HepG2 (cell line): ENCODE measurements around the gene RERE. TPM values are rescaled to one million over a fixed set of nuclear protein-coding genes. Genes with fewer than 3 reads are reported as not detected.

ENCODE experiments used
- ASH2L ChIP-seq: fragments of 300-600, 200-600 bp; sonication (generic); IDR thresholded peaks from 2 replicates; pipeline ENCODE4 v1.7.0; 2017; ENCODE audit warnings: low read depth, mild to moderate bottlenecking, moderate library complexity, mixed read lengths, low read length; ENCODE audit not compliant: insufficient read length
- FIP1L1 ChIP-seq: fragments of 200-400 bp; formaldehyde crosslinking; IDR thresholded peaks from 2 replicates; pipeline ENCODE4 v1.6.1; 2018; ENCODE audit warnings: low read depth, mild to moderate bottlenecking, low read length, moderate library complexity, borderline replicate concordance; ENCODE audit not compliant: insufficient read depth
- FOSL2 ChIP-seq: sonication (generic); formaldehyde crosslinking; IDR thresholded peaks from 2 replicates; pipeline ENCODE4 v1.4.0; 2020; ENCODE audit warnings: missing genetic modification reagents
- FOXK1 ChIP-seq: sonication (generic); formaldehyde crosslinking; IDR thresholded peaks from 2 replicates; pipeline ENCODE4 v1.4.0; 2020; ENCODE audit warnings: low read depth, missing genetic modification reagents, borderline replicate concordance
- FOXK2 ChIP-seq: fragments of 450-650 bp; IDR thresholded peaks from 2 replicates; pipeline ENCODE4 v1.6.1; 2016
- GATAD2A ChIP-seq: IDR thresholded peaks from 2 replicates; pipeline ENCODE4 v1.6.1; 2016
- JUNB ChIP-seq: sonication (generic); formaldehyde crosslinking; IDR thresholded peaks from 2 replicates; pipeline ENCODE4 v1.8.0; 2022; ENCODE audit warnings: missing genetic modification reagents, mild to moderate bottlenecking, borderline replicate concordance
- MXI1 ChIP-seq: IDR thresholded peaks from 3 replicates; pipeline ENCODE4 v1.6.1; 2012; ENCODE audit warnings: low read depth, low read length, inconsistent platforms, borderline replicate concordance
- PCBP1 ChIP-seq: fragments of 200-400 bp; formaldehyde crosslinking; IDR thresholded peaks from 2 replicates; pipeline ENCODE4 v1.6.1; 2017; ENCODE audit warnings: mild to moderate bottlenecking, low read depth, low read length, borderline replicate concordance
- POLR2AphosphoS5 ChIP-seq: IDR thresholded peaks from 2 replicates; pipeline ENCODE4 v1.6.1; 2012; ENCODE audit warnings: low read depth, low read length
- RXRA ChIP-seq: sonication (generic); formaldehyde crosslinking; IDR thresholded peaks from 2 replicates; pipeline ENCODE4 v1.5.1; 2020; ENCODE audit warnings: missing genetic modification reagents
- SOX6 ChIP-seq, 2 experiments: fragments of 450-650 bp in 1 of 2; sonication (generic) in 1 of 2; formaldehyde crosslinking in 1 of 2; IDR thresholded peaks; 2 replicates each; pipeline versions ENCODE4 v1.4.0 to v1.6.1; 2017 to 2020; ENCODE audit warnings: antibody characterized with exemption in 1 of 2, mild to moderate bottlenecking in 1 of 2, missing genetic modification reagents in 1 of 2
- TCF7 ChIP-seq: sonication (generic); IDR thresholded peaks from 2 replicates; pipeline ENCODE4 v1.6.1; 2016; ENCODE audit warnings: antibody characterized with exemption, low read depth
- TMF1 ChIP-seq: sonication (generic); formaldehyde crosslinking; IDR thresholded peaks from 2 replicates; pipeline ENCODE4 v1.8.1; 2022; ENCODE audit warnings: low read depth, missing genetic modification reagents
- ZBTB8A ChIP-seq: sonication (generic); formaldehyde crosslinking; IDR thresholded peaks from 2 replicates; pipeline ENCODE4 v1.4.0; 2020; ENCODE audit warnings: mild to moderate bottlenecking, low read depth, missing genetic modification reagents, borderline replicate concordance
- ZNF331 ChIP-seq: sonication (generic); formaldehyde crosslinking; IDR thresholded peaks from 2 replicates; pipeline ENCODE4 v1.4.0; 2020; ENCODE audit warnings: missing genetic modification reagents
- ZNF563 ChIP-seq: sonication (generic); formaldehyde crosslinking; IDR thresholded peaks from 2 replicates; pipeline ENCODE4 v1.8.0; 2022; ENCODE audit warnings: mild to moderate bottlenecking, moderate library complexity, missing genetic modification reagents
- ZNF75D ChIP-seq: sonication (generic); formaldehyde crosslinking; IDR thresholded peaks from 2 replicates; pipeline ENCODE4 v1.8.1; 2023; ENCODE audit warnings: missing genetic modification reagents, mild to moderate bottlenecking, borderline replicate concordance
- ZNF777 ChIP-seq: sonication (generic); formaldehyde crosslinking; IDR thresholded peaks from 2 replicates; pipeline ENCODE4 v1.4.0; 2020; ENCODE audit warnings: missing genetic modification reagents
- polyA plus RNA-seq, 8 experiments: library from polyadenylated mRNA; depleted of rRNA in 3 of 8; stranded (reverse) in 7 of 8; unstranded in 1 of 8; fragments of >200 nt; fragmentation: Illumina TruSeq in 4 of 8; extraction: Trizol in 4 of 8; gene quantifications; 2 replicates each; pipeline versions ENCODE4 v1.2.1 to v1.2.3, GENCODE V29; 2011 to 2016; ENCODE audit warnings: low read depth in 4 of 8, missing spikeins in 1 of 8, mixed read lengths in 1 of 8; ENCODE audit not compliant: insufficient read depth in 1 of 8
- total RNA-seq, 5 experiments: library from RNA; depleted of rRNA; stranded (reverse); fragments of >200 nt; fragmentation: Illumina TruSeq; extraction: Trizol; gene quantifications; 2 replicates each; pipeline ENCODE4 v1.2.3, GENCODE V29; 2016; ENCODE audit warnings: low read depth in 1 of 5
- TF ChIP-seq, protein P1 (sequence below): sonication (generic); formaldehyde crosslinking; IDR thresholded peaks from 2 replicates; pipeline ENCODE4 v1.5.1; 2020; ENCODE audit warnings: mild to moderate bottlenecking, missing genetic modification reagents
- TF ChIP-seq, protein P2 (sequence below): sonication (generic); formaldehyde crosslinking; IDR thresholded peaks from 2 replicates; pipeline ENCODE4 v1.5.0; 2020; ENCODE audit warnings: missing genetic modification reagents

RERE gene
- total and polyA plus RNA-seq, 2 of the 13 experiments (the other 11 are each of a cell fraction or from before 2014, with no cell fraction given) = 18.3 to 21.9 TPM

DNA sequence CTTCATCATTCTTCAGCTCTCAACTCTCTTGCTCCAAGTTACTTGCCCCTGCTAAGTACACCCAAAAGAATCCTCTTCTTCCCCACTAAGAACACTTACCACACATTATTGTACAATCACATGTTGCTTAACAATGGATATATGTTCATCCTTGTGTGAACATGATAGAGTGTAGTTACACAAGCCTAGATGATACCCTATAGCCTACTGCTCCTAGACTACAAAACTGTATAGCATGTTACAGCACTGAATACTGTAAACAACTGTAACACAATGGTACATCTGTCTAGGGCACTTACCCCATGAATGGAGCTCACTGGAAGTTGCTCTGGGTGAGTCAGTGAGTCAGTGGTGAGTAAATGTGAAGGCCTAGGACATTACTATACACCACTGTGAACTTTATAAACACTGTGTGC lies 77.4 kb downstream of the RERE start (continued):
- peak; percentile 50; the same call in 1 of the 2 replicates for TF ChIP-seq JUNB (CRISPR knock-in tag)
- no peak for TF ChIP-seq TMF1 (CRISPR knock-in tag)
- TF ChIP-seq, protein P1, sequence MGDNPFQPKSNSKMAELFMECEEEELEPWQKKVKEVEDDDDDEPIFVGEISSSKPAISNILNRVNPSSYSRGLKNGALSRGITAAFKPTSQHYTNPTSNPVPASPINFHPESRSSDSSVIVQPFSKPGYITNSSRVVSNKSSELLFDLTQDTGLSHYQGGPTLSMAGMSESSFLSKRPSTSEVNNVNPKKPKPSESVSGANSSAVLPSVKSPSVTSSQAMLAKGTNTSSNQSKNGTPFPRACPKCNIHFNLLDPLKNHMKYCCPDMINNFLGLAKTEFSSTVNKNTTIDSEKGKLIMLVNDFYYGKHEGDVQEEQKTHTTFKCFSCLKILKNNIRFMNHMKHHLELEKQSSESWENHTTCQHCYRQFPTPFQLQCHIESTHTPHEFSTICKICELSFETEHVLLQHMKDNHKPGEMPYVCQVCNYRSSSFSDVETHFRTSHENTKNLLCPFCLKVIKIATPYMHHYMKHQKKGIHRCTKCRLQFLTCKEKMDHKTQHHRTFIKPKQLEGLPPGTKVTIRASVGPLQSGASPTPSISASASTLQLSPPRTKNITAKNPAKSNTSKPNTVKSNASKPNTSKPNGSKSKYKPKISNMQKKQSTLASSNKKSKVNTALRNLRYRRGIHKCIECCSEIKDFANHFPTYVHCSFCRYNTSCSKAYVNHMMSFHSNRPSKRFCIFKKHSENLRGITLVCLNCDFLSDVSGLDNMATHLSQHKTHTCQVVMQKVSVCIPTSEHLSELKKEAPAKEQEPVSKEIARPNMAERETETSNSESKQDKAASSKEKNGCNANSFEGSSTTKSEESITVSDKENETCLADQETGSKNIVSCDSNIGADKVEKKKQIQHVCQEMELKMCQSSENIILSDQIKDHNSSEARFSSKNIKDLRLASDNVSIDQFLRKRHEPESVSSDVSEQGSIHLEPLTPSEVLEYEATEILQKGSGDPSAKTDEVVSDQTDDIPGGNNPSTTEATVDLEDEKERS (CRISPR knock-in tag) = peak; percentile 33; the same call in 1 of the 2 replicates
- TF ChIP-seq TCF7 = peak; percentile 68
- TF ChIP-seq ZNF563 = no peak
- no peak for TF ChIP-seq FIP1L1
- TF ChIP-seq RXRA (CRISPR knock-in tag) = peak; percentile 47; the same call in 1 of the 2 replicates
- peak; percentile 99 for TF ChIP-seq GATAD2A (CRISPR knock-in tag)
- peak; percentile 75; the same call in 1 of the 2 replicates for TF ChIP-seq ZNF331 (CRISPR knock-in tag)
- TF ChIP-seq ZNF777 (CRISPR knock-in tag) = no peak
- TF ChIP-seq ZNF75D = no peak
- no peak for TF ChIP-seq PCBP1
- peak; percentile 97 for TF ChIP-seq FOSL2
- TF ChIP-seq ZBTB8A = no peak
- peak; percentile 43 for TF ChIP-seq ASH2L
- peak; percentile 92; the same call in 1 of the 2 replicates for TF ChIP-seq FOXK1
- no peak for TF ChIP-seq POLR2AphosphoS5
- TF ChIP-seq, protein P2, sequence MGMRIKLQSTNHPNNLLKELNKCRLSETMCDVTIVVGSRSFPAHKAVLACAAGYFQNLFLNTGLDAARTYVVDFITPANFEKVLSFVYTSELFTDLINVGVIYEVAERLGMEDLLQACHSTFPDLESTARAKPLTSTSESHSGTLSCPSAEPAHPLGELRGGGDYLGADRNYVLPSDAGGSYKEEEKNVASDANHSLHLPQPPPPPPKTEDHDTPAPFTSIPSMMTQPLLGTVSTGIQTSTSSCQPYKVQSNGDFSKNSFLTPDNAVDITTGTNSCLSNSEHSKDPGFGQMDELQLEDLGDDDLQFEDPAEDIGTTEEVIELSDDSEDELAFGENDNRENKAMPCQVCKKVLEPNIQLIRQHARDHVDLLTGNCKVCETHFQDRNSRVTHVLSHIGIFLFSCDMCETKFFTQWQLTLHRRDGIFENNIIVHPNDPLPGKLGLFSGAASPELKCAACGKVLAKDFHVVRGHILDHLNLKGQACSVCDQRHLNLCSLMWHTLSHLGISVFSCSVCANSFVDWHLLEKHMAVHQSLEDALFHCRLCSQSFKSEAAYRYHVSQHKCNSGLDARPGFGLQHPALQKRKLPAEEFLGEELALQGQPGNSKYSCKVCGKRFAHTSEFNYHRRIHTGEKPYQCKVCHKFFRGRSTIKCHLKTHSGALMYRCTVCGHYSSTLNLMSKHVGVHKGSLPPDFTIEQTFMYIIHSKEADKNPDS (CRISPR knock-in tag) = no peak
- TF ChIP-seq MXI1 = peak; percentile 58; the same call in 1 of the 3 replicates
- peak; percentile 92 for TF ChIP-seq FOXK2
- no peak for TF ChIP-seq SOX6 (IDR thresholded peaks at IDR 0.05)
- peak; percentile 91 for TF ChIP-seq SOX6 (CRISPR knock-in tag; IDR thresholded peaks at IDR 0.05)
